Measurements from ENCODE around the gene SCP2. TPM values are rescaled to one million over a fixed set of nuclear protein-coding genes. Genes with fewer than 3 reads are reported as not detected.
"Not testable (repeated sequence)": the region's sequence is repeated elsewhere in the genome, so short reads cannot be mapped to it uniquely, and the experiment has no call there.

The SCP2 gene
- total and polyA plus RNA-seq, 2 donors, result 121 to 137 TPM

DNA sequence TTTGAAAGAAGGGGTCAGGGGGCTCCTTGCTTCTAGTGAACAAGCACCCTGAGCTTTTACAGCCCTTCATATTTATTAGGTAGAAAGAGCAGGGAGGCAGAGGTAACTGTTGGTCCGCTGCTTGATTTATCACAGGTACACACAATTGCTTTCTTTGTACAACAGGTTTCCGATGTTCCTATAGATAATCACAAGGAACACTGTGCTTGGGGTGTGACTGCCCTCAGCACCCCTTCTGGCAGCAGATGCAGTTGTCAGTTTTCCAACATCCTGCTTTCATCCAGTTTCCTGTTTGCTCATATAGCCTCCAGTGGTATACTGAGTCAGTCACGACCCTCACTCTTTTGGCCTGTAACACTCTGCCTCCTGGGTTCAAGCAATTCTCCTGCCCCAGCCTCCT is 40.6 kb downstream of the SCP2 start:
- WGBS, result 91% methylated on average over 3 of the region's 3 CpGs
- Histone ChIP-seq H3K4me1 (ENCODE audit: insufficient read depth) (no peaks in the 10 kb centered on the region), H3K4me3 (ENCODE audit: low read depth, low read length) (no peak overlapping the region), H3K36me3 (ENCODE audit: insufficient read depth) (no peaks in the 10 kb centered on the region), H3K27ac (ENCODE audit: low read depth) (no peak overlapping the region)
- no peak for DNase-seq (ENCODE audit: extremely low spot score)

GRCh38 chr1:52969234-52969633 is 42.2 kb downstream of the SCP2 start:
- WGBS, result 92% methylated on average over 2 of the region's 2 CpGs
- H3K36me3 ChIP-seq (ENCODE audit: insufficient read depth), result not testable (repeated sequence)

DNA sequence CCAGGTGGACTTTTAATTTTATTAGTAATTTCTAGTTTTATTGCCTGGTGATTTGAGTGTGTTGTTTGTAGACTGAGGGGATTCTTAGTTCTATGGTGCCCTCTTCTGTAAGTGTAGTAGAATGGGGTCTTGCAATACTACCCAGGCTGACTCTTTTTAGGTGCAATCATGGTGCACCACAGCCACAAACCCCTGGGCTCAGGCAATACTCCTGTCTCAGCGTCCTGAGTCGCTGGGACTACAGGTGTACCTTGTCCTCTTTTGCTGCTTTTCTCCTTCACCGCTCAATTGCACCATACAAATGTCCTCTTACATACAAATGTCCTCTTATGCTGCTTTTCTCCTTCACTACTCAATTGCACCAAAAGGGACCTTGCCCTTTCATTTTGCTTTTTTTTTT is 43.1 kb downstream of the SCP2 start:
- H3K4me3 ChIP-seq (ENCODE audit: low read depth, low read length), result no peak overlapping the region
- DNase-seq (ENCODE audit: extremely low spot score), result no peak
- H3K4me1 ChIP-seq (ENCODE audit: insufficient read depth), result no peaks in the 10 kb centered on the region
- 68% methylated on average over 3 of the region's 3 CpGs for WGBS
- H3K27ac ChIP-seq (ENCODE audit: low read depth), result no peak overlapping the region
- H3K36me3 ChIP-seq (ENCODE audit: insufficient read depth), result no peaks in the 10 kb centered on the region

More at GRCh38 chr1:52969234-52969633, 42.2 kb downstream of the SCP2 start:
- not testable (repeated sequence) for H3K4me1 ChIP-seq (ENCODE audit: insufficient read depth); H3K27ac ChIP-seq (ENCODE audit: low read depth); H3K4me3 ChIP-seq (ENCODE audit: low read depth, low read length); DNase-seq (ENCODE audit: extremely low spot score)

GRCh38 chr1:52973841-52974240 is 46.8 kb downstream of the SCP2 start:
- Histone ChIP-seq H3K36me3 (ENCODE audit: insufficient read depth) (no peaks in the 10 kb centered on the region), H3K27ac (ENCODE audit: low read depth) (no peak overlapping the region), H3K4me3 (ENCODE audit: low read depth, low read length) (no peak overlapping the region), H3K4me1 (ENCODE audit: insufficient read depth) (no peaks in the 10 kb centered on the region)
- WGBS, result 87% methylated on average over 3 of the region's 3 CpGs
- DNase-seq (ENCODE audit: extremely low spot score), result no peak

DNA sequence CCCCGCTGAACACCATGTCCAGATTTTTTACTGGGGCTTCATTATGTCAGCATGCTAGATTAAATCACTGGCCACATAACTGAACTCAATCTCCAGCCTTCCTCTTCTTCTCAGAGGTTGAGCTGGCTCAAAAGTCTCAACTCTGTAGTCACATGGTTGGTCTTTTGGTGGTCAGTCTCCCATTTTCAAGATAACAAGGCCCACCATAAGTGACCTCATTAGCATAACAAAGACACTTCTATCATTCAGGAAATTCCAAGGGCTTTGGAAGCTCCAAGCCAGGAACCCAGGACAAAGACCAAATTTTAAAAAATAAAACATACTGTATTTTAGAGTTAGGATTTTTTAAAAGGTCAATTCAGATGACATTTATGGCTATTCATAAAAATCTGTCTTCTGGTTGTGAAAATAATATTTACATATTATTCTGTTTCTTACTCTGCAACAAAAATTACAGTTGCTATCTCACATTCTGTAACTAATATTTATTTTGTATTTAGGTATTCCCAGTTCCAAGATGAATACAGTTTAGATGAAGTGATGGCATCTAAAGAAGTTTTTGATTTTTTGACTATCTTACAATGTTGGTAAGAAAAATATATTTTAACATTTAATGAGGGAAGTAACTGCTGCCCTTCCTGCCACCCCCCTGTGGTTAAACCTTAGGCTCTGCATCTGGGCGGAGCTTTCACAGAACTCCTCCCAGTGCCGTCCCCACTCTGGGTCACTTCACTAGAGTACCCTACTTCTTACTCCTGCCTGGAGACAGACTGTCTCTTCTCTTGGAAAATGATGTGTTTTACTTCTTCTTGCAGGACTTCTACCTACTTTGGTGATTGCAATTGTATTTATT is 49.3 kb downstream of the SCP2 start:
- no peak overlapping the region for H3K27ac ChIP-seq (ENCODE audit: low read depth)
- no peak for DNase-seq (ENCODE audit: extremely low spot score)
- H3K4me1 ChIP-seq (ENCODE audit: insufficient read depth), result no peaks in the 10 kb centered on the region
- no peak overlapping the region for H3K4me3 ChIP-seq (ENCODE audit: low read depth, low read length)
- H3K36me3 ChIP-seq (ENCODE audit: insufficient read depth), result no peaks in the 10 kb centered on the region
- WGBS, result 85% methylated on average over 3 of the region's 3 CpGs

GRCh38 chr1:52978045-52978444 is 51.0 kb downstream of the SCP2 start:
- WGBS, result 75% methylated on average over 2 of the region's 2 CpGs
- no peak for DNase-seq (ENCODE audit: extremely low spot score)
- H3K36me3 ChIP-seq (ENCODE audit: insufficient read depth), result no peaks in the 10 kb centered on the region
- no peak overlapping the region for H3K4me3 ChIP-seq (ENCODE audit: low read depth, low read length)
- no peak overlapping the region for H3K27ac ChIP-seq (ENCODE audit: low read depth)
- no peaks in the 10 kb centered on the region for H3K4me1 ChIP-seq (ENCODE audit: insufficient read depth)

GRCh38 chr1:52992733-52993132 is 65.7 kb downstream of the SCP2 start:
- H3K27ac ChIP-seq (ENCODE audit: low read depth); H3K36me3 ChIP-seq (ENCODE audit: insufficient read depth): not testable (repeated sequence)

DNA sequence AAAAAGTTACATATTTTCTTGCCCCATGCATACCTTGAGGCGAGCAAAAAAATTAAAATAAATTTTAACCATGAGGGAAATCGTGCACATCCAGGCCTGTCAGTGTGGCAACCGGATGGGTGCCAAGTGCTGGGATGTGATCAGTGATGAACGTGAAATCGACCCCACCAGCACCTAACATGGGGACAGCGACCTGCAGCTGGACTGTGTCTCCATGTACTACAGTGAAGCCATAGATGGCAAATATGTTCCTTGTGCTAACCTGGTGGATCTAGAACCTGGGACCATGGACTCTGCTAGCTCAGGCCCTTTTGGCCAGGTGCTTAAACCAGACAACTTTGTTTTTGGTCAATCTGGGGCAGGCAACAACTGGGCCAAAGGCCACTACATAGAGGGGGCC is 67.6 kb downstream of the SCP2 start:
- no peak overlapping the region for H3K27ac ChIP-seq (ENCODE audit: low read depth)
- H3K4me3 ChIP-seq (ENCODE audit: low read depth, low read length), result no peak overlapping the region
- WGBS, result 86% methylated on average over 6 of the region's 6 CpGs
- DNase-seq (ENCODE audit: extremely low spot score), result no peak
- no peaks in the 10 kb centered on the region for H3K4me1 ChIP-seq (ENCODE audit: insufficient read depth)
- H3K36me3 ChIP-seq (ENCODE audit: insufficient read depth), result peaks cover 1% of the 10 kb centered on the region

More at GRCh38 chr1:52992733-52993132, 65.7 kb downstream of the SCP2 start:
- DNase-seq (ENCODE audit: extremely low spot score); H3K4me1 ChIP-seq (ENCODE audit: insufficient read depth); H3K4me3 ChIP-seq (ENCODE audit: low read depth, low read length): not testable (repeated sequence)

GRCh38 chr1:52996653-52997052 is 69.6 kb downstream of the SCP2 start:
- Histone ChIP-seq H3K4me3 (ENCODE audit: low read depth, low read length) (no peak overlapping the region), H3K27ac (ENCODE audit: low read depth) (no peak overlapping the region), H3K36me3 (ENCODE audit: insufficient read depth) (peaks cover 1% of the 10 kb centered on the region), H3K4me1 (ENCODE audit: insufficient read depth) (no peaks in the 10 kb centered on the region)
- DNase-seq (ENCODE audit: extremely low spot score), result no peak

DNA sequence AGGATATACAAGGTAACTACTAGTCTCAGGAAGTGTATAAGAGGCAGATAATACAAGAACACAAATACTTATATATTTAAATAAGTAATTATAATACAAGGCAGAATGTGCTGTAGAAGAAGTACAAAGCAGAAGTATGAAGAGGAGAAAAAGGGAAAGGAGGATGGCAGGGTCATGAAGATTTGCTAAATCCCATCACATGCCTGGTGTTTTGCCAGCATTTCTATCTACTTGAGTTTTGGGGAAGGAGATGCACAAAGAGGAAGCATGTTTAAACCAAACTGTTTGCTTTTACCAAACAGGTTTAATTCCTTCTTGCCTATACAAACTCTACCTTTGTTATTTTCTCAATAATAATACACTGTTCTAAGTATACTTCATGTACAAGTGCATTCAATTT is 74.1 kb downstream of the SCP2 start:
- Histone ChIP-seq H3K36me3 (ENCODE audit: insufficient read depth) (peaks cover 3% of the 10 kb centered on the region), H3K4me3 (ENCODE audit: low read depth, low read length) (no peak overlapping the region), H3K4me1 (ENCODE audit: insufficient read depth) (no peaks in the 10 kb centered on the region), H3K27ac (ENCODE audit: low read depth) (no peak overlapping the region)
- no peak for DNase-seq (ENCODE audit: extremely low spot score)

DNA sequence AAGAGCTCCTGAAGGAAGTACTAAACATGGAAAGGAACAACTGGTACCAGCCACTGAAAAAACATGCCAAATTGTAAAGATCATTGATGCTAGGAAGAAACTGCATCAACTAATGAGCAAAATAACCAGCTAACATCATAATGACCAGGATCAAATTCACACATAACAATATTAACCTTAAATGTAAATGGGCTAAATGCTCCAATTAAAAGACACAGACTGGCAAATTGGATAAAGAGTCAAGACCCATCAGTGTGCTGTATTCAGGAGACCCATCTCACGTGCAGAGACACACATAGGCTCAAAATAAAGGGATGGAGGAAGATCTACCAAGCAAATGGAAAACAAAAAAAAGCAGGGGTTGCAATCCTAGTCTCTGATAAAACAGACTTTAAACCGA is 79.5 kb downstream of the SCP2 start:
- not testable (repeated sequence) for DNase-seq (ENCODE audit: extremely low spot score); H3K36me3 ChIP-seq (ENCODE audit: insufficient read depth); H3K27ac ChIP-seq (ENCODE audit: low read depth); H3K4me3 ChIP-seq (ENCODE audit: low read depth, low read length); H3K4me1 ChIP-seq (ENCODE audit: insufficient read depth)
- WGBS, result 96% methylated on average over 1 of the region's 2 CpGs

- WGBS, result 86% methylated on average over 4 of the region's 4 CpGs
- not testable (repeated sequence) for H3K36me3 ChIP-seq (ENCODE audit: insufficient read depth); H3K27ac ChIP-seq (ENCODE audit: low read depth); H3K4me1 ChIP-seq (ENCODE audit: insufficient read depth); H3K4me3 ChIP-seq (ENCODE audit: low read depth, low read length); DNase-seq (ENCODE audit: extremely low spot score)
These were observed 83.2 kb downstream of the SCP2 start for GRCh38 chr1:53010247-53010646.

GRCh38 chr1:53011175-53011574 is 84.1 kb downstream of the SCP2 start:
- no peak overlapping the region for H3K27ac ChIP-seq (ENCODE audit: low read depth)
- no peak overlapping the region for H3K4me3 ChIP-seq (ENCODE audit: low read depth, low read length)
- 27% methylated on average over 4 of the region's 4 CpGs for WGBS
- H3K36me3 ChIP-seq (ENCODE audit: insufficient read depth), result no peaks in the 10 kb centered on the region
- H3K4me1 ChIP-seq (ENCODE audit: insufficient read depth), result no peaks in the 10 kb centered on the region
- no peak for DNase-seq (ENCODE audit: extremely low spot score)

GRCh38 chr1:53014791-53015507 is 87.9 kb downstream of the SCP2 start:
- under 1% methylated on average over 9 of the region's 9 CpGs for WGBS
- Histone ChIP-seq H3K27ac (ENCODE audit: low read depth) (peak overlapping the region; percentile 38), H3K4me3 (ENCODE audit: low read depth, low read length) (peak overlapping the region; percentile 77), H3K36me3 (ENCODE audit: insufficient read depth) (no peaks in the 10 kb centered on the region), H3K4me1 (ENCODE audit: insufficient read depth) (no peaks in the 10 kb centered on the region)
- peak; percentile 68 for DNase-seq (ENCODE audit: extremely low spot score)

Data from urinary bladder (tissue), 4 donors.